Astrocyte of the cerebellum (primary cell): Measurements from ENCODE around the gene RPP25L.

Source experiments
- DNase-seq: peaks from one replicate; pipeline ENCODE4 v3.0.0-alpha.2; 2011; ENCODE audit warnings: low read depth
- H3K4me3 ChIP-seq: 2 replicates; pipeline ENCODE4 v1.5.1; 2011; ENCODE audit warnings: mild to moderate bottlenecking, low read depth, low read length, moderate library complexity
- CTCF ChIP-seq: IDR thresholded peaks from 2 replicates; pipeline ENCODE4 v1.5.1; 2012; ENCODE audit warnings: low read length, low read depth, moderate library complexity, mild to moderate bottlenecking; ENCODE audit errors: missing control alignments
- in situ Hi-C: cut with HindIII; loops from 2 replicates; pipeline ENCODE4 v1.10.0; 2017; ENCODE audit warnings: low sequenced_read_pairs

Gene RPP25L

GRCh38 chr9:34565856-34566255 lies 46.0 kb downstream of the RPP25L start:
- in situ Hi-C loops, result no loop called here
- H3K4me3 ChIP-seq, result no peak overlapping the region
- no peak for TF ChIP-seq CTCF
- DNase-seq, result no peak

GRCh38 chr9:34564617-34565016 lies 47.3 kb downstream of the RPP25L start:
- no peak for DNase-seq
- TF ChIP-seq CTCF, result no peak
- in situ Hi-C loops, result no loop called here
- H3K4me3 ChIP-seq, result no peak overlapping the region

GRCh38 chr9:34563262-34563661 lies 48.6 kb downstream of the RPP25L start:
- in situ Hi-C loops, result no loop called here
- H3K4me3 ChIP-seq, result no peak overlapping the region
- no peak for DNase-seq
- TF ChIP-seq CTCF, result no peak

GRCh38 chr9:34562135-34562745 lies 49.7 kb downstream of the RPP25L start:
- peak; percentile 45 for TF ChIP-seq CTCF
- no peak overlapping the region for H3K4me3 ChIP-seq
- in situ Hi-C loops, result no loop called here
- no peak for DNase-seq

- no peak overlapping the region for H3K4me3 ChIP-seq
- DNase-seq, result no peak
- no peak for TF ChIP-seq CTCF
- in situ Hi-C loops, result no loop called here
Measured at GRCh38 chr9:34560599-34561214, 51.2 kb downstream of the RPP25L start.
